HG03565 (cell line): ENCODE data around the gene ADGRL4.

Experiments used
- ATAC-seq: cut with Tn5 transposase; IDR thresholded peaks from one replicate; pipeline ENCODE4 v1.9.1; 2021; ENCODE audit warnings: mild to moderate bottlenecking, moderate library complexity; ENCODE audit not compliant: unreplicated experiment

ADGRL4 gene

GRCh38 chr1:78840453-78841271, 165.9 kb downstream of the ADGRL4 start:
- no peak for ATAC-seq
